GM23338 (cell line): Measurements from ENCODE around the gene UCP1. TPM values are rescaled to one million over a fixed set of nuclear protein-coding genes. Genes with fewer than 3 reads are reported as not detected.

Source experiments
- ATAC-seq: fragments of 200-7000 bp; cut with Tn5 transposase; 3 replicates; pipeline ENCODE4 v1.9.1; 2020
- DNase-seq: peaks from one replicate; pipeline ENCODE4 v3.0.0-alpha.2; 2015; ENCODE audit warnings: low spot score
- H2AFZ ChIP-seq: fragments of 200-600 bp; sonication (generic); 2 replicates; pipeline ENCODE4 v1.8.0; 2016; ENCODE audit warnings: antibody characterized with exemption, mild to moderate bottlenecking, moderate library complexity
- H3F3A ChIP-seq: fragments of 200-600 bp; sonication (generic); replicated peaks from 2 replicates; pipeline ENCODE4 v1.8.0; 2017; ENCODE audit warnings: antibody characterized with exemption, mixed run types, low read depth
- H3K27ac ChIP-seq: fragments of 200-600 bp; sonication (generic); 2 replicates; pipeline ENCODE4 v1.6.1; 2016; ENCODE audit warnings: low read depth
- H3K27me3 ChIP-seq: fragments of 200-600 bp; sonication (generic); 2 replicates; pipeline ENCODE4 v1.8.0; 2016; ENCODE audit warnings: mild to moderate bottlenecking, mixed run types, moderate library complexity; ENCODE audit not compliant: insufficient read depth
- H3K36me3 ChIP-seq: fragments of 200-600 bp; sonication (generic); 2 replicates; pipeline ENCODE4 v1.8.0; 2016; ENCODE audit warnings: mild to moderate bottlenecking; ENCODE audit not compliant: insufficient read depth
- H3K4me1 ChIP-seq: fragments of 200-600 bp; sonication (generic); 2 replicates; pipeline ENCODE4 v1.8.0; 2016; ENCODE audit warnings: mild to moderate bottlenecking, moderate library complexity; ENCODE audit not compliant: insufficient read depth
- H3K4me2 ChIP-seq: fragments of 200-600 bp; sonication (generic); 2 replicates; pipeline ENCODE4 v1.7.1; 2017; ENCODE audit warnings: mixed run types
- H3K4me3 ChIP-seq: fragments of 200-600 bp; sonication (generic); 2 replicates; pipeline ENCODE4 v1.6.1; 2016; ENCODE audit warnings: mixed run types
- H3K79me2 ChIP-seq: fragments of 200-600 bp; sonication (generic); replicated peaks from 2 replicates; pipeline ENCODE4 v1.8.0; 2017; ENCODE audit warnings: mild to moderate bottlenecking; ENCODE audit not compliant: insufficient read depth
- H3K9me2 ChIP-seq: fragments of 200-600 bp; sonication (generic); 2 replicates; pipeline ENCODE4 v1.8.0; 2017; ENCODE audit not compliant: insufficient read depth
- H4K20me1 ChIP-seq: fragments of 200-600 bp; sonication (generic); replicated peaks from 2 replicates; pipeline ENCODE4 v1.8.0; 2017; ENCODE audit warnings: mild to moderate bottlenecking; ENCODE audit not compliant: insufficient read depth
- H3K27ac Mint-ChIP-seq: 2 replicates; pipeline ENCODE4 v1.8.0; 2020; ENCODE audit warnings: inconsistent platforms, mild to moderate bottlenecking, moderate library complexity, mixed read lengths
- H3K27me3 Mint-ChIP-seq: 3 replicates; pipeline ENCODE4 v1.8.0; 2022; ENCODE audit warnings: low read depth, mild to moderate bottlenecking, moderate library complexity, mixed read lengths, inconsistent platforms; ENCODE audit not compliant: insufficient read depth, poor library complexity
- H3K36me3 Mint-ChIP-seq: 3 replicates; pipeline ENCODE4 v1.8.0; 2021; ENCODE audit warnings: low read depth, mild to moderate bottlenecking, inconsistent platforms, moderate library complexity, mixed read lengths
- H3K4me1 Mint-ChIP-seq: 3 replicates; pipeline ENCODE4 v1.8.0; 2020; ENCODE audit warnings: mild to moderate bottlenecking, inconsistent platforms, mixed read lengths
- H3K4me3 Mint-ChIP-seq: 3 replicates; pipeline ENCODE4 v1.8.0; 2021; ENCODE audit warnings: moderate library complexity, mild to moderate bottlenecking, inconsistent platforms, mixed read lengths
- H3K9me3 Mint-ChIP-seq: 3 replicates; pipeline ENCODE4 v1.8.0; 2020; ENCODE audit warnings: moderate library complexity, mild to moderate bottlenecking, inconsistent platforms, mixed read lengths
- CREB1 ChIP-seq: fragments of 250-450 bp; sonication (Bioruptor Pico); IDR thresholded peaks from 2 replicates; pipeline ENCODE4 v1.5.0; 2020; ENCODE audit warnings: low read depth, mild to moderate bottlenecking, moderate library complexity
- EZH2 ChIP-seq: fragments of 200-600 bp; sonication (generic); IDR thresholded peaks from one replicate; pipeline ENCODE4 v1.8.0; 2017; ENCODE audit warnings: antibody characterized with exemption, mild to moderate bottlenecking, low read depth; ENCODE audit not compliant: unreplicated experiment
- EZH2phosphoT487 ChIP-seq: fragments of 200-600 bp; sonication (generic); IDR thresholded peaks from one replicate; pipeline ENCODE4 v1.8.1; 2018; ENCODE audit warnings: antibody characterized with exemption; ENCODE audit not compliant: unreplicated experiment
- JUNB ChIP-seq: IDR thresholded peaks from one replicate; pipeline ENCODE4 v1.6.1; 2016; ENCODE audit warnings: antibody characterized with exemption; ENCODE audit not compliant: unreplicated experiment
- NANOG ChIP-seq: IDR thresholded peaks from 2 replicates; pipeline ENCODE4 v1.6.1; 2016; ENCODE audit warnings: antibody characterized with exemption, borderline replicate concordance
- POLR2AphosphoS5 ChIP-seq: IDR thresholded peaks from 2 replicates; pipeline ENCODE4 v1.6.1; 2016; ENCODE audit warnings: antibody characterized with exemption, low read depth
- ZNF114 ChIP-seq: fragments of 250-450 bp; sonication (Bioruptor Pico); IDR thresholded peaks from 2 replicates; pipeline ENCODE4 v1.5.0; 2020; ENCODE audit warnings: mild to moderate bottlenecking, moderate library complexity
- ZNF331 ChIP-seq: fragments of 250-450 bp; sonication (Bioruptor Pico); IDR thresholded peaks from 2 replicates; pipeline ENCODE4 v1.5.0; 2020; ENCODE audit warnings: low read depth, mild to moderate bottlenecking, moderate library complexity
- polyA plus RNA-seq: library from polyadenylated mRNA; unstranded; fragments of >200 nt; fragmentation: Nextera tagmentation; extraction: Ambion mirVana; gene quantifications from 2 replicates; pipeline ENCODE4 v1.2.1, GENCODE V29; 2016
- total RNA-seq: library from RNA; depleted of rRNA; stranded (reverse); fragments of >200 nt; shearing (Covaris generic); gene quantifications from 2 replicates; pipeline ENCODE4 v1.2.3, GENCODE V29; 2014
- TF ChIP-seq, protein P1 (sequence below): IDR thresholded peaks from 2 replicates; pipeline ENCODE4 v1.6.1; 2016; ENCODE audit warnings: antibody characterized with exemption
- TF ChIP-seq, protein P2 (sequence below), 2 experiments: fragments of 200-600 bp in 1 of 2; sonication (generic) in 1 of 2; conservative IDR thresholded peaks; 2 replicates each; pipeline versions ENCODE4 v1.5.1 to v1.6.1; 2016 to 2017; ENCODE audit warnings: antibody characterized with exemption in 2 of 2, low read depth in 2 of 2, mild to moderate bottlenecking in 2 of 2, moderate library complexity in 1 of 2
- TF ChIP-seq, protein P3 (sequence below): IDR thresholded peaks from one replicate; pipeline ENCODE4 v1.6.1; 2018; ENCODE audit warnings: antibody characterized with exemption; ENCODE audit not compliant: unreplicated experiment

Gene UCP1
- total and polyA plus RNA-seq, 2 experiments from 2014 or later: 0.21 TPM; not detected in 1

DNA sequence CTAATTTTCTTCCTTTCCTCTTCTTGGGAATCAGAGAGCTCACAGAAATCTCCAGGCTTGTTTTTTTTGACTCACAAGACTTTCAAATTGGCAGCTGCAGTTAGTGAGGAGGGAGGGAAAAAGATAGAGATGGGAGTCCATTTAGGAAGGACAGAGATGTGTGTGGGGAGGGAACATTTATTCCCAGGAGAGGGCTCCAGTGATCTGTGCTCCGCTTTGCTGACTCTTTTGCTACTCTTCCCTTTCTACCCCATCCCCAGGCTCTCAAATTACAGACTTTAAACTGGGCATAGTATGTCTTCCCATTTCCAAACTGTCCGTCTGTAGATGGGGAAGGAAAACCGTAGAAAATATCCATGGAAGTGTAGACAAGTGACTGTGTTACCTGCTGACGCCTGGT, 39.1 kb upstream of the UCP1 start:
- Mint-ChIP-seq H3K4me1 (peaks cover 9% of the 10 kb centered on the region), H3K27me3 (no peaks in the 10 kb centered on the region), H3K4me3 (no peak overlapping the region), H3K36me3 (no peaks in the 10 kb centered on the region), H3K9me3 (no peaks in the 10 kb centered on the region), H3K27ac (no peak overlapping the region)
- no peaks in the 10 kb centered on the region for H3K79me2 ChIP-seq
- no peak overlapping the region for H3K4me3 ChIP-seq
- H3K27ac ChIP-seq: no peak overlapping the region
- no peaks in the 10 kb centered on the region for H3K36me3 ChIP-seq
- peaks cover 10% of the 10 kb centered on the region for H3K4me1 ChIP-seq
- no peak overlapping the region for H2AFZ ChIP-seq
- ATAC-seq (peak; percentile 60), DNase-seq (no peak)
- no peaks in the 10 kb centered on the region for H3K9me2 ChIP-seq
- TF ChIP-seq, protein P1, sequence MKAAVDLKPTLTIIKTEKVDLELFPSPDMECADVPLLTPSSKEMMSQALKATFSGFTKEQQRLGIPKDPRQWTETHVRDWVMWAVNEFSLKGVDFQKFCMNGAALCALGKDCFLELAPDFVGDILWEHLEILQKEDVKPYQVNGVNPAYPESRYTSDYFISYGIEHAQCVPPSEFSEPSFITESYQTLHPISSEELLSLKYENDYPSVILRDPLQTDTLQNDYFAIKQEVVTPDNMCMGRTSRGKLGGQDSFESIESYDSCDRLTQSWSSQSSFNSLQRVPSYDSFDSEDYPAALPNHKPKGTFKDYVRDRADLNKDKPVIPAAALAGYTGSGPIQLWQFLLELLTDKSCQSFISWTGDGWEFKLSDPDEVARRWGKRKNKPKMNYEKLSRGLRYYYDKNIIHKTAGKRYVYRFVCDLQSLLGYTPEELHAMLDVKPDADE: no peak
- TF ChIP-seq JUNB (no peak), ZNF331 (CRISPR knock-in tag) (no peak), CREB1 (CRISPR knock-in tag) (no peak)
- TF ChIP-seq, protein P2, sequence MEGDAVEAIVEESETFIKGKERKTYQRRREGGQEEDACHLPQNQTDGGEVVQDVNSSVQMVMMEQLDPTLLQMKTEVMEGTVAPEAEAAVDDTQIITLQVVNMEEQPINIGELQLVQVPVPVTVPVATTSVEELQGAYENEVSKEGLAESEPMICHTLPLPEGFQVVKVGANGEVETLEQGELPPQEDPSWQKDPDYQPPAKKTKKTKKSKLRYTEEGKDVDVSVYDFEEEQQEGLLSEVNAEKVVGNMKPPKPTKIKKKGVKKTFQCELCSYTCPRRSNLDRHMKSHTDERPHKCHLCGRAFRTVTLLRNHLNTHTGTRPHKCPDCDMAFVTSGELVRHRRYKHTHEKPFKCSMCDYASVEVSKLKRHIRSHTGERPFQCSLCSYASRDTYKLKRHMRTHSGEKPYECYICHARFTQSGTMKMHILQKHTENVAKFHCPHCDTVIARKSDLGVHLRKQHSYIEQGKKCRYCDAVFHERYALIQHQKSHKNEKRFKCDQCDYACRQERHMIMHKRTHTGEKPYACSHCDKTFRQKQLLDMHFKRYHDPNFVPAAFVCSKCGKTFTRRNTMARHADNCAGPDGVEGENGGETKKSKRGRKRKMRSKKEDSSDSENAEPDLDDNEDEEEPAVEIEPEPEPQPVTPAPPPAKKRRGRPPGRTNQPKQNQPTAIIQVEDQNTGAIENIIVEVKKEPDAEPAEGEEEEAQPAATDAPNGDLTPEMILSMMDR (conservative IDR thresholded peaks at IDR 0.05; ENCODE audit: low read depth in 2 of 2): peak; percentile 9 to 46; a peak in 2 of 4 replicates
- H3F3A ChIP-seq: no peaks in the 10 kb centered on the region
- H3K4me2 ChIP-seq: no peak overlapping the region
- H4K20me1 ChIP-seq: no peaks in the 10 kb centered on the region
- H3K27me3 ChIP-seq: no peaks in the 10 kb centered on the region

DNA sequence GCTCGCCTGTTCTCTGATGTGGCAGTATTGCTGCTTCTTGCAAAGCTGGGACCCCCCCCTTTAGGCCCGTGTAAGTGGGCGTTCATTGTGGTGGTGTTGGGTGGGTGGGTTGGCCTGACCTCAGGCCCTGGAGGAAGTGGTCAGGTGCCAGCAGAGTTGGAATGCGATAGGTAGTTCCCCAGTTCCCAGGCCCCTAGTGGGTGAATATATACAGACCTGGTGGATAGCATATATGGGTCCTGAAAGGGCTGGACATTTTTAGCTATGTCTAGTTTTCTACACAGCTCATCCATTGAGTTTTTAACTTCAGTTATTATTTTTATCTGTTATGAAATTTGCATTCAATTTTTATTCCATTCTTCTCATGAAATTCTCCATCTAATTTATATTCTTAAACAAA, 35.8 kb upstream of the UCP1 start:
- Histone ChIP-seq H3K4me1 (peaks cover 5% of the 10 kb centered on the region; the same call in 1 of the 2 replicates), H3K9me2 (no peaks in the 10 kb centered on the region), H3K27me3 (no peaks in the 10 kb centered on the region), H3K4me3 (no peak overlapping the region), H3F3A (no peaks in the 10 kb centered on the region), H3K27ac (no peak overlapping the region), H3K4me2 (no peak overlapping the region), H4K20me1 (no peaks in the 10 kb centered on the region), H2AFZ (no peak overlapping the region), H3K36me3 (no peaks in the 10 kb centered on the region), H3K79me2 (no peaks in the 10 kb centered on the region)
- Mint-ChIP-seq H3K4me1 (peaks cover 10% of the 10 kb centered on the region), H3K27me3 (no peaks in the 10 kb centered on the region), H3K9me3 (no peaks in the 10 kb centered on the region), H3K4me3 (no peak overlapping the region), H3K27ac (no peak overlapping the region), H3K36me3 (no peaks in the 10 kb centered on the region)
- ATAC-seq (no peak), DNase-seq (no peak)
- TF ChIP-seq POLR2AphosphoS5: no peak
- no peak for TF ChIP-seq NANOG
- TF ChIP-seq ZNF114 (CRISPR knock-in tag): no peak
- TF ChIP-seq JUNB: no peak
- no peak for TF ChIP-seq EZH2
- TF ChIP-seq, protein P3, sequence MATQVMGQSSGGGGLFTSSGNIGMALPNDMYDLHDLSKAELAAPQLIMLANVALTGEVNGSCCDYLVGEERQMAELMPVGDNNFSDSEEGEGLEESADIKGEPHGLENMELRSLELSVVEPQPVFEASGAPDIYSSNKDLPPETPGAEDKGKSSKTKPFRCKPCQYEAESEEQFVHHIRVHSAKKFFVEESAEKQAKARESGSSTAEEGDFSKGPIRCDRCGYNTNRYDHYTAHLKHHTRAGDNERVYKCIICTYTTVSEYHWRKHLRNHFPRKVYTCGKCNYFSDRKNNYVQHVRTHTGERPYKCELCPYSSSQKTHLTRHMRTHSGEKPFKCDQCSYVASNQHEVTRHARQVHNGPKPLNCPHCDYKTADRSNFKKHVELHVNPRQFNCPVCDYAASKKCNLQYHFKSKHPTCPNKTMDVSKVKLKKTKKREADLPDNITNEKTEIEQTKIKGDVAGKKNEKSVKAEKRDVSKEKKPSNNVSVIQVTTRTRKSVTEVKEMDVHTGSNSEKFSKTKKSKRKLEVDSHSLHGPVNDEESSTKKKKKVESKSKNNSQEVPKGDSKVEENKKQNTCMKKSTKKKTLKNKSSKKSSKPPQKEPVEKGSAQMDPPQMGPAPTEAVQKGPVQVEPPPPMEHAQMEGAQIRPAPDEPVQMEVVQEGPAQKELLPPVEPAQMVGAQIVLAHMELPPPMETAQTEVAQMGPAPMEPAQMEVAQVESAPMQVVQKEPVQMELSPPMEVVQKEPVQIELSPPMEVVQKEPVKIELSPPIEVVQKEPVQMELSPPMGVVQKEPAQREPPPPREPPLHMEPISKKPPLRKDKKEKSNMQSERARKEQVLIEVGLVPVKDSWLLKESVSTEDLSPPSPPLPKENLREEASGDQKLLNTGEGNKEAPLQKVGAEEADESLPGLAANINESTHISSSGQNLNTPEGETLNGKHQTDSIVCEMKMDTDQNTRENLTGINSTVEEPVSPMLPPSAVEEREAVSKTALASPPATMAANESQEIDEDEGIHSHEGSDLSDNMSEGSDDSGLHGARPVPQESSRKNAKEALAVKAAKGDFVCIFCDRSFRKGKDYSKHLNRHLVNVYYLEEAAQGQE: no peak
- TF ChIP-seq ZNF331 (CRISPR knock-in tag): no peak
- no peak for TF ChIP-seq EZH2phosphoT487
- TF ChIP-seq CREB1 (CRISPR knock-in tag): no peak
- TF ChIP-seq, protein P2 (conservative IDR thresholded peaks at IDR 0.05; ENCODE audit: low read depth in 2 of 2): no peak
